IMR-90 (cell line): Measurements from ENCODE around the gene COPZ1. TPM values are rescaled to one million over a fixed set of nuclear protein-coding genes. Genes with fewer than 3 reads are reported as not detected.

Source experiments
- ATAC-seq: fragments of 200-7000 bp; cut with Tn5 transposase; 2 replicates; pipeline ENCODE4 v1.9.1; 2020; ENCODE audit warnings: low read depth, mild to moderate bottlenecking, moderate library complexity
- BruUV-seq: library from RNA; stranded (reverse); fragments of 400-500 nt; replicated peaks from 2 replicates; lab custom pipeline; 2021; lab: Mats Ljungman, UMichigan
- CTCF ChIA-PET: fragments of 300-600 bp; formaldehyde crosslinking; extraction: SDS; loops from one replicate; lab custom pipeline; 2021; ENCODE audit warnings: antibody characterized with exemption; lab: Yijun Ruan, JAX
- POLR2A ChIA-PET: fragments of 300-600 bp; sonication (Branson Sonifier 250); formaldehyde crosslinking; loops from one replicate; lab custom pipeline; 2022; ENCODE audit warnings: antibody characterized with exemption; ENCODE audit not compliant: unreplicated experiment; lab: Charles Lee
- DNase-seq: peaks from one replicate; pipeline ENCODE4 v3.0.0; 2013
- H2AFZ ChIP-seq: replicated peaks from 2 replicates; pipeline ENCODE3; 2013; ENCODE audit warnings: low read length, mild to moderate bottlenecking; ENCODE audit not compliant: poor library complexity
- H2AK5ac ChIP-seq: 2 replicates; pipeline ENCODE4 v1.6.1; 2013; ENCODE audit warnings: low read depth, low read length, inconsistent platforms
- H2AK9ac ChIP-seq: replicated peaks from 2 replicates; pipeline ENCODE3; 2013; ENCODE audit warnings: mild to moderate bottlenecking, low read depth, low read length, moderate library complexity; ENCODE audit not compliant: poor library complexity
- H2BK120ac ChIP-seq: 2 replicates; pipeline ENCODE4 v1.6.1; 2013; ENCODE audit warnings: low read depth, low read length, inconsistent platforms
- H2BK15ac ChIP-seq: 3 replicates; pipeline ENCODE4 v1.6.1; 2013; ENCODE audit warnings: low read depth, low read length, inconsistent platforms
- H2BK20ac ChIP-seq: 2 replicates; pipeline ENCODE4 v1.6.1; 2013; ENCODE audit warnings: low read depth, mild to moderate bottlenecking, inconsistent platforms, low read length, moderate library complexity
- H2BK5ac ChIP-seq: 2 replicates; pipeline ENCODE4 v1.6.1; 2013; ENCODE audit warnings: mild to moderate bottlenecking, low read depth, low read length, inconsistent platforms; ENCODE audit not compliant: poor library complexity, severe bottlenecking
- H3K14ac ChIP-seq: replicated peaks from 2 replicates; pipeline ENCODE4 v1.6.1; 2013; ENCODE audit warnings: low read depth, low read length, inconsistent platforms
- H3K18ac ChIP-seq: 2 replicates; pipeline ENCODE4 v1.6.1; 2013; ENCODE audit warnings: low read depth, low read length, control low read depth
- H3K23ac ChIP-seq: 2 replicates; pipeline ENCODE4 v1.6.1; 2013; ENCODE audit warnings: low read depth, low read length, inconsistent platforms
- H3K27ac ChIP-seq: 2 replicates; pipeline ENCODE4 v1.5.1; 2013; ENCODE audit warnings: mild to moderate bottlenecking, control low read depth, low read length; ENCODE audit not compliant: insufficient read depth
- H3K27me3 ChIP-seq: 2 replicates; pipeline ENCODE4 v1.6.1; 2013; ENCODE audit warnings: low read length; ENCODE audit not compliant: control insufficient read depth, insufficient read depth
- H3K36me3 ChIP-seq: 2 replicates; pipeline ENCODE4 v1.6.1; 2013; ENCODE audit warnings: low read length, mixed read lengths; ENCODE audit not compliant: control insufficient read depth, insufficient read depth
- H3K4ac ChIP-seq: 2 replicates; pipeline ENCODE4 v1.6.1; 2013; ENCODE audit warnings: low read depth, low read length, inconsistent platforms
- H3K4me1 ChIP-seq: 2 replicates; pipeline ENCODE4 v1.6.1; 2013; ENCODE audit warnings: low read length, mixed read lengths; ENCODE audit not compliant: control insufficient read depth, insufficient read depth
- H3K4me2 ChIP-seq: 2 replicates; pipeline ENCODE4 v1.6.1; 2013; ENCODE audit warnings: low read depth, mild to moderate bottlenecking, control low read depth, low read length, moderate library complexity
- H3K4me3 ChIP-seq: 2 replicates; pipeline ENCODE4 v1.5.1; 2013; ENCODE audit warnings: low read depth, mild to moderate bottlenecking, control low read depth, low read length, moderate library complexity; ENCODE audit not compliant: insufficient read depth
- H3K56ac ChIP-seq: 2 replicates; pipeline ENCODE4 v1.6.1; 2013; ENCODE audit warnings: low read length, inconsistent platforms; ENCODE audit not compliant: insufficient read depth; ENCODE audit errors: extremely low read depth
- H3K79me1 ChIP-seq, 2 experiments: 2 replicates each; pipeline ENCODE4 v1.6.1; 2013; ENCODE audit warnings: low read length in 2 of 2, inconsistent platforms in 1 of 2, low read depth in 1 of 2
- H3K9ac ChIP-seq: 2 replicates; pipeline ENCODE4 v1.6.1; 2013; ENCODE audit warnings: low read depth, low read length, control low read depth
- H3K9me1 ChIP-seq: 2 replicates; pipeline ENCODE4 v1.6.1; 2013; ENCODE audit warnings: low read length, inconsistent platforms; ENCODE audit not compliant: insufficient read depth
- H3K9me3 ChIP-seq: 2 replicates; pipeline ENCODE4 v1.6.1; 2013; ENCODE audit warnings: low read length; ENCODE audit not compliant: control insufficient read depth, insufficient read depth
- H4K20me1 ChIP-seq: 2 replicates; pipeline ENCODE4 v1.6.1; 2013; ENCODE audit warnings: low read length, inconsistent platforms; ENCODE audit not compliant: insufficient read depth
- H4K5ac ChIP-seq: 2 replicates; pipeline ENCODE4 v1.6.1; 2013; ENCODE audit warnings: mild to moderate bottlenecking, low read depth, low read length, control low read depth
- H4K8ac ChIP-seq, 2 experiments: 2 replicates each; pipeline ENCODE4 v1.6.1; 2013; ENCODE audit warnings: low read depth in 2 of 2, low read length in 2 of 2, control low read depth in 1 of 2, inconsistent platforms in 1 of 2
- H4K91ac ChIP-seq: 2 replicates; pipeline ENCODE4 v1.6.1; 2013; ENCODE audit warnings: low read depth, low read length, inconsistent platforms; ENCODE audit not compliant: insufficient read depth
- BHLHE40 ChIP-seq: fragments of 150-350 bp; IDR thresholded peaks from 2 replicates; pipeline ENCODE4 v1.6.1; 2016; ENCODE audit warnings: mild to moderate bottlenecking, low read depth, low read length
- CEBPB ChIP-seq: IDR thresholded peaks from 2 replicates; pipeline ENCODE4 v1.6.1; 2012; ENCODE audit warnings: low read depth, low read length, improper control_type of control experiment
- CHD1 ChIP-seq: IDR thresholded peaks from 2 replicates; pipeline ENCODE4 v1.6.1; 2012; ENCODE audit warnings: low read depth, low read length, improper control_type of control experiment
- FOS ChIP-seq: fragments of 150-350 bp; IDR thresholded peaks from 2 replicates; pipeline ENCODE4 v1.6.1; 2016; ENCODE audit warnings: low read depth, low read length
- MAZ ChIP-seq: IDR thresholded peaks from 2 replicates; pipeline ENCODE4 v1.6.1; 2012; ENCODE audit warnings: low read depth, mild to moderate bottlenecking, low read length, improper control_type of control experiment, moderate library complexity, borderline replicate concordance
- MXI1 ChIP-seq: IDR thresholded peaks from 2 replicates; pipeline ENCODE4 v1.6.1; 2012; ENCODE audit warnings: low read depth, mild to moderate bottlenecking, low read length, moderate library complexity, borderline replicate concordance
- NFE2L2 ChIP-seq: fragments of 150-350 bp; IDR thresholded peaks from 2 replicates; pipeline ENCODE4 v1.6.1; 2016; ENCODE audit warnings: low read depth, mild to moderate bottlenecking, low read length
- POLR2A ChIP-seq: IDR thresholded peaks from 2 replicates; pipeline ENCODE4 v1.6.1; 2012; ENCODE audit warnings: mild to moderate bottlenecking, low read depth, low read length
- RAD21 ChIP-seq: IDR thresholded peaks from 2 replicates; pipeline ENCODE4 v1.6.1; 2012; ENCODE audit warnings: low read length, improper control_type of control experiment
- RCOR1 ChIP-seq: IDR thresholded peaks from 2 replicates; pipeline ENCODE4 v1.6.1; 2012; ENCODE audit warnings: mild to moderate bottlenecking, low read length, improper control_type of control experiment; ENCODE audit not compliant: insufficient replicate concordance
- USF2 ChIP-seq: fragments of 150-350 bp; IDR thresholded peaks from 2 replicates; pipeline ENCODE4 v1.6.1; 2017; ENCODE audit warnings: mild to moderate bottlenecking, antibody characterized with exemption, low read length, low read depth
- WGBS, 2 experiments: methylation state at CpG; one replicate each; pipeline versions ENCODE4 v1.1.5 to v1.1.7; 2013; ENCODE audit warnings: missing lambda C conversion rate in 2 of 2; ENCODE audit not compliant: insufficient read length in 1 of 2; ENCODE audit errors: extremely low coverage in 2 of 2; 5-methylcytosine and 5-hydroxymethylcytosine counted together
- dilution Hi-C: fragments of 300-500 bp; cut with HindIII; formaldehyde crosslinking; loops from one replicate; pipeline ENCODE4 v1.14.3; 2018; ENCODE audit warnings: low sequenced_read_pairs; ENCODE audit not compliant: unreplicated experiment
- in situ Hi-C: fragments of 300-500 bp; cut with MboI; formaldehyde crosslinking; loops from 3 replicates; pipeline ENCODE4 v1.14.3; 2019; ENCODE audit warnings: low sequenced_read_pairs, inconsistent platforms, mixed read lengths
- intact Hi-C: fragments of 100-400 bp; cut with micrococcal nuclease; formaldehyde crosslinking; loops from 2 replicates; pipeline ENCODE4 v1.10.0; 2022
- polyA plus RNA-seq, 3 experiments: library from polyadenylated mRNA; depleted of rRNA; stranded (reverse); fragments of >200 nt; gene quantifications; 2 replicates each; pipeline ENCODE4 v1.2.3, GENCODE V29; 2012; ENCODE audit warnings: low replicate concordance in 1 of 3
- total RNA-seq: library from RNA; depleted of rRNA; stranded (reverse); fragments of >200 nt; gene quantifications from 2 replicates; pipeline ENCODE4 v1.2.3, GENCODE V29; 2012
- TF ChIP-seq, protein P1 (sequence below): conservative IDR thresholded peaks from 2 replicates; pipeline ENCODE4 v1.5.1; 2012; ENCODE audit warnings: mild to moderate bottlenecking, low read depth, low read length, improper control_type of control experiment

The COPZ1 gene
- total and polyA plus RNA-seq, 2 of the 4 experiments (the other 2 are of a cell fraction) = 187 to 382 TPM

GRCh38 chr12:54375259-54375579, 50.3 kb downstream of the COPZ1 start:
- Histone ChIP-seq H3K56ac (no peak overlapping the region), H3K9me3 (no peaks in the 10 kb centered on the region), H3K36me3 (peaks cover 1% of the 10 kb centered on the region; the same call in 1 of the 2 replicates), H2AFZ (no peak overlapping the region), H4K5ac (no peak overlapping the region), H3K23ac (no peak overlapping the region), H4K8ac (no peak overlapping the region), H3K4ac (no peak overlapping the region), H2BK5ac (no peak overlapping the region), H3K14ac (no peak overlapping the region), H3K9ac (no peak overlapping the region), H3K27ac (no peak overlapping the region), H2BK15ac (no peak overlapping the region), H3K27me3 (no peaks in the 10 kb centered on the region), H3K4me2 (no peak overlapping the region), H2BK20ac (no peak overlapping the region), H4K91ac (no peak overlapping the region), H2AK9ac (no peak overlapping the region), H2AK5ac (no peak overlapping the region), H3K18ac (no peak overlapping the region), H4K20me1 (peaks cover 4% of the 10 kb centered on the region; the same call in 1 of the 2 replicates), H3K79me1 (peaks cover 0 to 6% of the 10 kb centered on the region in 2 experiments; a peak in 1 of 4 replicates), H3K4me3 (no peak overlapping the region), H3K4me1 (peaks cover 8% of the 10 kb centered on the region; the same call in 1 of the 2 replicates), H2BK120ac (no peak overlapping the region), H3K9me1 (no peaks in the 10 kb centered on the region; the same call in 1 of the 2 replicates)
- TF ChIP-seq RCOR1 (no peak), POLR2A (no peak), NFE2L2 (no peak), MXI1 (no peak), CEBPB (no peak), RAD21 (no peak), FOS (no peak), CHD1 (no peak), USF2 (no peak), BHLHE40 (no peak), MAZ (no peak)
- TF ChIP-seq, protein P1, sequence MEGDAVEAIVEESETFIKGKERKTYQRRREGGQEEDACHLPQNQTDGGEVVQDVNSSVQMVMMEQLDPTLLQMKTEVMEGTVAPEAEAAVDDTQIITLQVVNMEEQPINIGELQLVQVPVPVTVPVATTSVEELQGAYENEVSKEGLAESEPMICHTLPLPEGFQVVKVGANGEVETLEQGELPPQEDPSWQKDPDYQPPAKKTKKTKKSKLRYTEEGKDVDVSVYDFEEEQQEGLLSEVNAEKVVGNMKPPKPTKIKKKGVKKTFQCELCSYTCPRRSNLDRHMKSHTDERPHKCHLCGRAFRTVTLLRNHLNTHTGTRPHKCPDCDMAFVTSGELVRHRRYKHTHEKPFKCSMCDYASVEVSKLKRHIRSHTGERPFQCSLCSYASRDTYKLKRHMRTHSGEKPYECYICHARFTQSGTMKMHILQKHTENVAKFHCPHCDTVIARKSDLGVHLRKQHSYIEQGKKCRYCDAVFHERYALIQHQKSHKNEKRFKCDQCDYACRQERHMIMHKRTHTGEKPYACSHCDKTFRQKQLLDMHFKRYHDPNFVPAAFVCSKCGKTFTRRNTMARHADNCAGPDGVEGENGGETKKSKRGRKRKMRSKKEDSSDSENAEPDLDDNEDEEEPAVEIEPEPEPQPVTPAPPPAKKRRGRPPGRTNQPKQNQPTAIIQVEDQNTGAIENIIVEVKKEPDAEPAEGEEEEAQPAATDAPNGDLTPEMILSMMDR = no peak
- no TSS peak for BruUV-seq
- intact Hi-C loops = no loop called here
- CTCF ChIA-PET = no interaction called here
- ATAC-seq (no peak), DNase-seq (no peak)
- POLR2A ChIA-PET = no interaction called here
- WGBS, 2 experiments = no CpG with 5 or more reads among the region's 2 CpGs
- dilution Hi-C loops = no loop called here
- in situ Hi-C loops = loop anchor here (10.0 kb wide), 1 partner anchor 380 kb away; no protein-coding TSS in a partner anchor
